Measurements from ENCODE around the gene DEPDC5. TPM values are rescaled to one million over a fixed set of nuclear protein-coding genes. Genes with fewer than 3 reads are reported as not detected.

Gene DEPDC5
- total RNA-seq = 3.6 and 7.5 TPM in 2 replicates

GRCh38 chr22:31753634-31754501 lies at the start of gene DEPDC5:
TSS of gene DEPDC5 (plus strand) at chr22:31754019. CDS start at chr22:31754922, 903 bp downstream.

GRCh38 chr22:31749636-31750364 lies 4.0 kb upstream of the DEPDC5 start, which contains the start of gene PRR14L:
TSS of gene PRR14L (minus strand) at chr22:31750132. CDS start at chr22:31738860, 11,272 bp downstream.

GRCh38 chr22:31943978-31944699 lies 190.3 kb downstream of the DEPDC5 start, which contains the start of gene YWHAH:
TSS of gene YWHAH (plus strand) at chr22:31944535. CDS start at chr22:31944734, 199 bp downstream.

Other genes with a start within 250 kb of the DEPDC5 start
- gene PISD, start 91.8 kb upstream of the DEPDC5 start, total RNA-seq = 33.9 and 34.2 TPM in 2 replicates
- 17.4 and 19.0 TPM in 2 replicates for gene PRR14L, start 3.9 kb upstream of the DEPDC5 start, total RNA-seq
- gene YWHAH, start 190.5 kb downstream of the DEPDC5 start, total RNA-seq = 66.4 and 74.2 TPM in 2 replicates